ENCODE data around the gene ST3GAL6. TPM values are rescaled to one million over a fixed set of nuclear protein-coding genes. Genes with fewer than 3 reads are reported as not detected.

The ST3GAL6 gene
- total and polyA plus RNA-seq, 2 of the 8 experiments (the other 6 are each of a cell fraction or from before 2014, with no cell fraction given) = 3.3 to 6.1 TPM

GRCh38 chr3:98730886-98731537 is 32.1 kb upstream of the ST3GAL6 start (continued):
- TF ChIP-seq KDM5A (IDR thresholded peaks at IDR 0.05; ENCODE audit: low read length) (no peak), EZH2 (IDR thresholded peaks at IDR 0.05; ENCODE audit: low read depth, low read length, severe bottlenecking) (no peak), SRF (IDR thresholded peaks at IDR 0.05; ENCODE audit: low read depth, low read length) (no peak)
